Skin epidermis (tissue), 12 donors: Measurements from ENCODE around the gene KANTR.
"Not testable (repeated sequence)": the region's sequence is repeated elsewhere in the genome, so short reads cannot be mapped to it uniquely, and the experiment has no call there.

Source experiments
- H3K27ac ChIP-seq, 21 experiments: fragments of 200-600 bp; sonication (generic) in 11 of 21; one replicate each; pipeline ENCODE4 v1.5.0; 2020; ENCODE audit warnings: mild to moderate bottlenecking in 3 of 21, inconsistent platforms in 2 of 21, moderate library complexity in 2 of 21
- H3K4me3 ChIP-seq, 7 experiments: fragments of 200-600 bp; sonication (generic) in 2 of 7; one replicate each; pipeline ENCODE4 v1.5.0; 2020; ENCODE audit warnings: inconsistent platforms in 2 of 7, mild to moderate bottlenecking in 2 of 7, moderate library complexity in 1 of 7

The KANTR gene

GRCh38 chrX:53116101-53116500 lies 22.2 kb downstream of the KANTR start:
- Histone ChIP-seq H3K4me3 (no peak overlapping the region), H3K27ac (peak overlapping the region in 9 of 21 experiments; percentile 7 to 47 (median 28))

DNA sequence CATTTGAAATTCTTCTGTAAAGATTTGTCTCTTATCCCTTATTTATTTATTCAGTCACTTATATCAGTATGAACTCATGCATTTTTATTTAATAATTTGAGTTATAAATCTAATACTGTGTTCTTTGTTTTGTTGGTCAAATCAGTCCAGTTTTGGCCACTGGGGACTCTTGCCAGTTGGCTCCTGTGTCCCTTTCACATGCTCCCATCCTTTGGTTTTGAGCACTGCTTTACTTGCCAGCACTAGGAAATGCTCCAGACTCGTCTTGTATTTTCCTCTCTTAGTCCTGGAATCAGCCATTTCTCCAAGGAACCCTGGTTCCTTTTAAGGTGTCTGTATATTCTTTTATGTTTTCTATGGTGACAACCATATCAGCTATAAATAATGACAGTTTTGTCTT lies 28.1 kb downstream of the KANTR start:
- no peak overlapping the region for H3K27ac ChIP-seq
- H3K4me3 ChIP-seq: no peak overlapping the region

- H3K4me3 ChIP-seq: no peak overlapping the region
Observed at GRCh38 chrX:53125506-53125905, 31.6 kb downstream of the KANTR start.

DNA sequence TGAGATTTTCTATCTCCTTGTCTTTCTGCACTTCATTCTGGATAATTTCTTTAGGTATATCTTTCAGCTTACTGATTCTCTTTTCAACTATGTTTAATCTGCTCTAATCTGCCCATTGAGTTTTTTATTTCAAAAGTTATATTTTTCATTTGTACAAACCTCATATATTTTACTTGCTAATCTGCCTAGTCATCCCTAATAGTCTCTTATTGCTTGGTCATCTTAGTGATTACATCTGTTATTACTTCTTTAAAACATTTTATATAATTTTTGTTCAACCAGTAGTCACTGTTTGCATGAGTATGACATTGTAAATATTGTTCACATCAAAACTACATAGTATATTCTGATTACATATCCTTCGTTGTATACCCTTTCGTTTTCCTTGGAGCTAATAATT lies 32.4 kb downstream of the KANTR start:
- no peak overlapping the region for H3K27ac ChIP-seq
- no peak overlapping the region for H3K4me3 ChIP-seq

More at GRCh38 chrX:53125506-53125905, 31.6 kb downstream of the KANTR start:
- H3K27ac ChIP-seq: no peak overlapping the region

- no peak overlapping the region for H3K27ac ChIP-seq
- no peak overlapping the region for H3K4me3 ChIP-seq
Observed at GRCh38 chrX:53128097-53128749, 34.3 kb downstream of the KANTR start.

DNA sequence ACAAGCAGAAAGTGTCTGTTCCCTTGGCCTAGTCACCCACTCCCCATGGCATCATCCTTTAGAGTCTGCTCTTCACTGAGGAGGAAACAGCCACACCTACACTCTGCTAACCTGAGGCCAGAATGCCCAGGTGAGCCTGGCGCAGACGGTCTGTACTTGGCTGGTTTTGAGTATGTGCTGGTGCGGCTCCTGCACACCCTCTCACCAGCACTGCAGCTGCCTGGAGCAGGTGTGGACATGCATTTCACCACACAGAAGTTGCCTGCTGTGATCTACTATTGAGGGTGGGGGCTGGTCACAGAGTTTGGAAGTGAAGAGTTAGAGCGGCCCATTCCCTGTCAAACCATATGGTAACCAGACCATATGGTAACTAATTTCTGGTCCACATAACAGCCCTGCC lies 39.5 kb downstream of the KANTR start:
- no peak overlapping the region for H3K4me3 ChIP-seq
- peak overlapping the region in 8 of 21 experiments; percentile 16 to 63 (median 50) for H3K27ac ChIP-seq

DNA sequence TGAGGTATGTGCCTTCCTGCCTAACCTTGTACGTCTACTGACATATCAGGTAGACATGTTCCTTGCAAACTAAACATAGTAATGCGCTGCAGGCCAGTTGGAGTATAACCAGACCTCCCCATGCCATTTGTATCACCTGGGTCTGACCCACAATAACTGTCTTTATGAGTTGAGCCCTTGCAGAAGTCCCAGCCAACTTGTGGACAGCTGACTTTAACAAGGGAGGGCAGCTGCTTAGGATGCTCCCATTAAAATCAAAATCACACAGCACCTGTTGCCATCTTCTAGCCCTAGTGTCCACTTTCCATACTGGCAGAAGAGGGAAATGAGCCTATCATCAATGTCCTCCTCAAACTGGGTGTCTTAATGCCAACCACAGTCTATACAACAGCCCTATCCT lies 41.6 kb downstream of the KANTR start:
- no peak overlapping the region for H3K27ac ChIP-seq
- no peak overlapping the region for H3K4me3 ChIP-seq

DNA sequence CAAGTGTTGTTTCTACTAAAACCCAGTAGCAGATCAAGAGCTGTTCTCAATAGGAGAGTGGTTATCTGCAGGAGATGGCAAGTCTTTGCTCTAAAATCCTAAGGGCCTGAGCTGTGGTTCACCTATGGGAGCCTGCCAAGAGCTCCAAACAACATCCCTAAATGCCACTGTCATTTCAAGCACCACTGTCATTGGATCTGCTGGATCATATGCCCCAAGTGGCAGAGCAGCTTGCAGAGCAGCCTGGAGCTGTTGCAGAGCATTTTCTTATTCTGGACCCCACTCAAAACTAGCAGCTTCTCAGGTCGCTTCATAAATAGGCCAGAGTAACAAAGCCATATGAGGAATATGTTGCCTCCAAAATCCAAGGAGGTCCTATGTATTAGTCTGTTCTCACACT lies 59.6 kb downstream of the KANTR start:
- no peak overlapping the region for H3K4me3 ChIP-seq
- H3K27ac ChIP-seq: no peak overlapping the region

- no peak overlapping the region for H3K4me3 ChIP-seq
- H3K27ac ChIP-seq: no peak overlapping the region
Observed at GRCh38 chrX:53155512-53156206, 61.7 kb downstream of the KANTR start.

DNA sequence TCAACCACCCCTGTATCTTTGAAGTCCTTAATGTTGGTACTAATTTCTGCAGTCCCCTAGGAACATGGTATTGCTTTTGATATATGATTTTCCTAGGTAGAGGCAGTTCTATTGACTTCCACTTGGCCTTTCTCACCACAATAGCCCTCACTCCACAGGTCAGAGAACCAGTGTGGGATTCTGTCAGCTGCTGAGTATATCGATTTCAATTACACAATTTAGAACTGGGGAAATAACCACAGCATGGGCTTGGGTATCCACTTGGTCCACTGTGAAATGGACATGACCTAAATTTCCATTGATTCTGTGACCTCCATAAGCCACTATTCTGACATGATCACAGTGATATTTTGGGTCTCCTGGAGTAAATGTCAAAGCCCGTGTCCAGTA lies 62.3 kb downstream of the KANTR start:
- Histone ChIP-seq H3K4me3 (no peak overlapping the region), H3K27ac (no peak overlapping the region)

DNA sequence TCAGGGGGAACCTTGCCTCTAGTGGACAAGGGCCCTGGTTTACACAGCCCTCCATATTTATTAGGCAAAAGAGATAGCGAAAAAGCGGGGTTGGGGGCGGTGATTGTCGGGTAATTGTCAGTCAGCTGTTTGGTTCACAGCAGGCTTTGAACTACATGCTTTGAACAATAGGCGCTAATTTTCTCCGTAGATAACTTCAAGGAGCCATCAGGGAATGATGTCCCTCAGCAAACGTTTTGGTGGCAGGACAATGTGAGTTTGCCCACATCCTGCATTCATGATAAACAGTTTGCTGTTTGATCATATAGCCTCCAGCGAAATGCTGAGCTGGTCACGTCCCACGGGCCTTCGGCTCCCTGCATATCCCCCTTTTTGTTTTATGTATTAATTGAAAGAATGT lies 65.2 kb downstream of the KANTR start:
- peak overlapping the region in 2 of 21 experiments; percentile 17 to 26 for H3K27ac ChIP-seq
- H3K4me3 ChIP-seq: no peak overlapping the region

DNA sequence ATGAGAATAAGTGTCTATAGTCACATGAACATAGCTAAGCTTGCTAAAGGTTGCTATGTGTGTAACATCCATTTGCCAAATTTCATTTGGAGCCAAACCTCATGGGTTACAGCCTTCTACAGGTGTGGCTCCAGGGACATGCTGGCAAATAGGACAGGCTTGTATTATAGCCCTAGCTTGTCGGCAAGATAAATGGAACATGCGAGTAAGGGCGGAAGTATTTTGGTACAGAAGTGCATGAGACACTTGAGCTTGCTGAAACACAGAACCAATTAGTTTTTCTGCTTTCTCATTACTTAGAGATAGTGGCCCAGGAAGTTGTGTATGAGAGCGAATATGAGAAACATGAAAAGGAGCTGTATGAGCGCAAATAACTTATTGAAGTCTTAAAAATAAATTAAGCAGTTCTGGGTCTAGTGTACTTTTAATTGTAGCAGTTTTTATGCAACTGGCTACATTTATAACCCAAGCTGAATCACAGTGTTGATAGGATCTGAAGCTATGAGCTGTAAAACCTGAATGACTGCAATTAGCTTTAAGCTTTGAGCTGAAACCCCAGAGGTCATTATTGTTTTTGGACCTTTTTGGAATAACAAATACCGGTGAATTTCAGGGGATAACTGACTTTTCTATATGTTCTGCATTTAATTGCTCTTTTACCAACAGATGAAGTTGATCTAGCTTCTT lies 66.5 kb downstream of the KANTR start:
- Histone ChIP-seq H3K4me3 (no peak overlapping the region), H3K27ac (peak overlapping the region in 4 of 21 experiments; percentile 17 to 32 (median 26))

GRCh38 chrX:53163436-53163835 lies 69.5 kb downstream of the KANTR start:
- no peak overlapping the region for H3K27ac ChIP-seq
- H3K4me3 ChIP-seq: no peak overlapping the region

DNA sequence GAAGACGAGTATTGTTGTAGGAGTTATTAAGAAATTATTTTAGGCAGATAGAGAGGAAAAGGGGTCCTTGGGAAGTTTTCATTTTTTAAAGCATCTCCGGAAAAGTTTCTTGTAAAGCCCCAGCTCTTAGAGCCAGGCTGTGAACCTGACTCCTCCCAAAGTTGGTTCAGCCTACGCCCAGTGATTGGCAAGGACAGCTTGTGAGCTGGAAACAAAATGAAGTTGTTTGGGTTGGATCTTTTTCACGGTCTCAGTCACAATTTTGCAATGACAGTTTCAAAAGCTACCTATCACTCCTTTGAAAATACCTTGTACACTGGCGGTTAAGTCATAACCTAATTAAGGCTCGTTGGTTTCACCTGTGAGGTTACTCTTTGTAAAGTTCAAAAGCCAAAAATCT lies 70.6 kb downstream of the KANTR start:
- H3K27ac ChIP-seq, H3K4me3 ChIP-seq: not testable (repeated sequence)

- no peak overlapping the region for H3K27ac ChIP-seq
- no peak overlapping the region for H3K4me3 ChIP-seq
Observed at GRCh38 chrX:53166103-53166502, 72.2 kb downstream of the KANTR start.

DNA sequence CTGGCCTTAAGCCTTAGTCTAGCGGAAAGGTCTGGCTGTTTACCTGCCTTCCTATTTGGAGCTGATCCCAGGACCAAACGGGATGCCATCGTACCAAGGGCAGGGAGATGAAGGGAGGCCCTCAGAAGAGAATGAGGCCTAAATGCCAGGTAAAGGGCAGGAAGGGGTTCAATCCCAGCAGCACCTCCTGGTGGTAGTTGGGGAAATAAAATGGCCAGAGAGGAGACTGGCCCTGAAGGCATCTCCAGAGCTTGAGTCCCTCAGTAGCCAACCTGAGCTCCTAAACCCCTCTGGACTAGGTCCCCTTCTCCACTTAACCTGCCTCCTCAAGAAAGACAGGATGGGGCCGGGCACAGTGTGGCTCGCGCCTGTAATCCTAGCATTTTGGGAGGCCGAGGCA lies 77.4 kb downstream of the KANTR start:
- Histone ChIP-seq H3K27ac (no peak overlapping the region), H3K4me3 (no peak overlapping the region)
